Keratinocyte (primary cell): ENCODE data around the gene CLCN2. TPM values are rescaled to one million over a fixed set of nuclear protein-coding genes. Genes with fewer than 3 reads are reported as not detected.

Experiments
- DNase-seq: peaks from one replicate; pipeline ENCODE4 v3.0.0-alpha.2; 2011; ENCODE audit warnings: low read depth, missing footprints, low spot score
- FAIRE-seq: peaks from 2 replicates; lab custom pipeline; 2011; peaks lifted over from hg19 to GRCh38; lab: Jason Lieb, UNC
- H2AFZ ChIP-seq: 2 replicates; pipeline ENCODE4 v1.6.0; 2012; ENCODE audit warnings: low read length, control low read depth, inconsistent platforms; ENCODE audit not compliant: control insufficient read depth
- H3K27ac ChIP-seq: 2 replicates; pipeline ENCODE4 v1.5.1; 2011; ENCODE audit warnings: low read length; ENCODE audit not compliant: control insufficient read depth, insufficient read depth
- H3K27me3 ChIP-seq: 3 replicates; pipeline ENCODE4 v1.6.0; 2011; ENCODE audit warnings: low read length; ENCODE audit not compliant: control insufficient read depth, insufficient read depth; ENCODE audit errors: extremely low read depth
- H3K36me3 ChIP-seq, 2 experiments: 2 replicates in 1 of 2; 3 replicates in 1 of 2; pipeline ENCODE4 v1.5.1; 2011; ENCODE audit warnings: low read length in 2 of 2, mild to moderate bottlenecking in 1 of 2; ENCODE audit not compliant: control insufficient read depth in 2 of 2, insufficient read depth in 2 of 2; ENCODE audit errors: extremely low read depth in 1 of 2
- H3K4me1 ChIP-seq: 3 replicates; pipeline ENCODE4 v1.5.1; 2011; ENCODE audit warnings: low read length; ENCODE audit not compliant: control insufficient read depth, insufficient read depth; ENCODE audit errors: extremely low read depth
- H3K4me2 ChIP-seq: 3 replicates; pipeline ENCODE4 v1.6.0; 2011; ENCODE audit warnings: low read depth, low read length; ENCODE audit not compliant: control insufficient read depth, insufficient read depth; ENCODE audit errors: extremely low read depth
- H3K4me3 ChIP-seq, 3 experiments: fragments of 200-600 bp in 1 of 3; sonication (generic) in 1 of 3; 2 replicates in 2 of 3; 3 replicates in 1 of 3; pipeline ENCODE4 v1.5.1; 2011 to 2016; ENCODE audit warnings: low read length in 3 of 3, mild to moderate bottlenecking in 3 of 3, control low read depth in 2 of 3, inconsistent platforms in 1 of 3, low read depth in 1 of 3, mixed read lengths in 1 of 3, mixed run types in 1 of 3, moderate library complexity in 1 of 3; ENCODE audit not compliant: control insufficient read depth in 2 of 3, insufficient read depth in 2 of 3; ENCODE audit errors: extremely low read depth in 1 of 3
- H3K79me2 ChIP-seq: 2 replicates; pipeline ENCODE4 v1.6.0; 2012; ENCODE audit warnings: low read length; ENCODE audit not compliant: control insufficient read depth, insufficient read depth
- H3K9ac ChIP-seq: 3 replicates; pipeline ENCODE4 v1.6.0; 2011; ENCODE audit warnings: low read length; ENCODE audit not compliant: control insufficient read depth, insufficient read depth; ENCODE audit errors: extremely low read depth
- H3K9me1 ChIP-seq: 3 replicates; pipeline ENCODE4 v1.6.0; 2011; ENCODE audit warnings: low read length; ENCODE audit not compliant: control insufficient read depth, insufficient read depth; ENCODE audit errors: extremely low read depth
- H3K9me3 ChIP-seq: 2 replicates; pipeline ENCODE4 v1.5.1; 2012; ENCODE audit warnings: low read depth, low read length; ENCODE audit not compliant: control insufficient read depth
- H4K20me1 ChIP-seq: 3 replicates; pipeline ENCODE4 v1.6.0; 2011; ENCODE audit warnings: low read length; ENCODE audit not compliant: control insufficient read depth, insufficient read depth; ENCODE audit errors: extremely low read depth
- EZH2 ChIP-seq: IDR thresholded peaks from one replicate; pipeline ENCODE4 v1.6.1; 2012; ENCODE audit warnings: inconsistent platforms, mild to moderate bottlenecking, low read length, moderate library complexity
- dilution Hi-C: fragments of 300-500 bp; cut with MboI; formaldehyde crosslinking; loops from one replicate; pipeline ENCODE4 v1.7.0; 2020; ENCODE audit warnings: low sequenced_read_pairs; ENCODE audit not compliant: extremely low pct_ligation_motif_present
- polyA plus RNA-seq, 5 experiments: library from polyadenylated mRNA; depleted of rRNA in 3 of 5; stranded (reverse) in 3 of 5; stranded (forward) in 1 of 5; unstranded in 1 of 5; fragments of >200 nt; gene quantifications; 1 replicate in 1 of 5; 2 replicates in 3 of 5; 3 replicates in 1 of 5; pipeline versions ENCODE4 v1.2.1 to v1.2.3, GENCODE V29; 2011 to 2012; ENCODE audit warnings: missing spikeins in 2 of 5, low read depth in 1 of 5, low replicate concordance in 1 of 5
- TF ChIP-seq, protein P1 (sequence below), 3 experiments: IDR thresholded peaks in 1 of 3; conservative IDR thresholded peaks in 1 of 3; optimal IDR thresholded peaks in 1 of 3; 2 replicates in 2 of 3; 3 replicates in 1 of 3; pipeline versions ENCODE3 to v1.5.1; 2011; ENCODE audit warnings: low read length in 3 of 3, mild to moderate bottlenecking in 3 of 3, moderate library complexity in 2 of 3, control low read depth in 1 of 3, inconsistent platforms in 1 of 3; ENCODE audit not compliant: insufficient read depth in 2 of 3; ENCODE audit errors: extremely low read depth in 1 of 3

The CLCN2 gene
- polyA plus RNA-seq, 1 donor (not counting 4 experiments of a cell fraction or from before 2014, with no cell fraction given) = 3.1 TPM

GRCh38 chr3:184345317-184346144, 15.9 kb downstream of the CLCN2 start:
- Histone ChIP-seq H3K27ac (no peak overlapping the region), H3K4me3 (no peak overlapping the region), H3K36me3 (peaks cover 15 to 17% of the 10 kb centered on the region in 2 experiments), H3K4me2 (peak overlapping the region; percentile 27), H3K9me1 (peaks cover 3% of the 10 kb centered on the region), H3K9me3 (no peaks in the 10 kb centered on the region), H3K27me3 (no peaks in the 10 kb centered on the region), H4K20me1 (peaks cover 3% of the 10 kb centered on the region), H3K4me1 (peaks cover 28% of the 10 kb centered on the region), H3K79me2 (peaks cover 3% of the 10 kb centered on the region), H3K9ac (no peak overlapping the region), H2AFZ (no peak overlapping the region)
- DNase-seq = no peak
- FAIRE-seq = no peak
- dilution Hi-C loops = no loop called here
- TF ChIP-seq, protein P1, sequence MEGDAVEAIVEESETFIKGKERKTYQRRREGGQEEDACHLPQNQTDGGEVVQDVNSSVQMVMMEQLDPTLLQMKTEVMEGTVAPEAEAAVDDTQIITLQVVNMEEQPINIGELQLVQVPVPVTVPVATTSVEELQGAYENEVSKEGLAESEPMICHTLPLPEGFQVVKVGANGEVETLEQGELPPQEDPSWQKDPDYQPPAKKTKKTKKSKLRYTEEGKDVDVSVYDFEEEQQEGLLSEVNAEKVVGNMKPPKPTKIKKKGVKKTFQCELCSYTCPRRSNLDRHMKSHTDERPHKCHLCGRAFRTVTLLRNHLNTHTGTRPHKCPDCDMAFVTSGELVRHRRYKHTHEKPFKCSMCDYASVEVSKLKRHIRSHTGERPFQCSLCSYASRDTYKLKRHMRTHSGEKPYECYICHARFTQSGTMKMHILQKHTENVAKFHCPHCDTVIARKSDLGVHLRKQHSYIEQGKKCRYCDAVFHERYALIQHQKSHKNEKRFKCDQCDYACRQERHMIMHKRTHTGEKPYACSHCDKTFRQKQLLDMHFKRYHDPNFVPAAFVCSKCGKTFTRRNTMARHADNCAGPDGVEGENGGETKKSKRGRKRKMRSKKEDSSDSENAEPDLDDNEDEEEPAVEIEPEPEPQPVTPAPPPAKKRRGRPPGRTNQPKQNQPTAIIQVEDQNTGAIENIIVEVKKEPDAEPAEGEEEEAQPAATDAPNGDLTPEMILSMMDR (optimal IDR thresholded peaks at IDR 0.05 in 1 of 3, IDR thresholded peaks at IDR 0.05 in 1 of 3, conservative IDR thresholded peaks at IDR 0.05 in 1 of 3; ENCODE audit: extremely low read depth in 1 of 3, insufficient read depth in 2 of 3, low read length in 3 of 3) = peak in 2 of 3 experiments; percentile 59 to 64
- TF ChIP-seq EZH2 = no peak

DNA sequence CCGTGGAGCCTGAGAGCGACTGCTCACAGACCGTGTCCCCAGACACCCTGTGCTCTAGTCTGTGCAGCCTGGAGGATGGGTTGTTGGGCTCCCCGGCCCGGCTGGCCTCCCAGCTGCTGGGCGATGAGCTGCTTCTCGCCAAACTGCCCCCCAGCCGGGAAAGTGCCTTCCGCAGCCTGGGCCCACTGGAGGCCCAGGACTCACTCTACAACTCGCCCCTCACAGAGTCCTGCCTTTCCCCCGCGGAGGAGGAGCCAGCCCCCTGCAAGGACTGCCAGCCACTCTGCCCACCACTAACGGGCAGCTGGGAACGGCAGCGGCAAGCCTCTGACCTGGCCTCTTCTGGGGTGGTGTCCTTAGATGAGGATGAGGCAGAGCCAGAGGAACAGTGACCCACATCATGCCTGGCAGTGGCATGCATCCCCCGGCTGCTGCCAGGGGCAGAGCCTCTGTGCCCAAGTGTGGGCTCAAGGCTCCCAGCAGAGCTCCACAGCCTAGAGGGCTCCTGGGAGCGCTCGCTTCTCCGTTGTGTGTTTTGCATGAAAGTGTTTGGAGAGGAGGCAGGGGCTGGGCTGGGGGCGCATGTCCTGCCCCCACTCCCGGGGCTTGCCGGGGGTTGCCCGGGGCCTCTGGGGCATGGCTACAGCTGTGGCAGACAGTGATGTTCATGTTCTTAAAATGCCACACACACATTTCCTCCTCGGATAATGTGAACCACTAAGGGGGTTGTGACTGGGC, 16.7 kb downstream of the CLCN2 start:
- FAIRE-seq = no peak

More for the DNA sequence above, 16.7 kb downstream of the CLCN2 start:
- Histone ChIP-seq H3K27ac (no peak overlapping the region), H3K4me2 (no peak overlapping the region), H3K9me3 (no peaks in the 10 kb centered on the region), H3K27me3 (no peaks in the 10 kb centered on the region), H3K9me1 (peaks cover 3% of the 10 kb centered on the region), H3K4me1 (peaks cover 31% of the 10 kb centered on the region), H2AFZ (no peak overlapping the region), H4K20me1 (peaks cover 3% of the 10 kb centered on the region), H3K4me3 (no peak overlapping the region), H3K9ac (no peak overlapping the region), H3K36me3 (peaks cover 15 to 17% of the 10 kb centered on the region in 2 experiments), H3K79me2 (peaks cover 4% of the 10 kb centered on the region)
- dilution Hi-C loops = no loop called here
- no peak for TF ChIP-seq EZH2
- TF ChIP-seq, protein P1 (optimal IDR thresholded peaks at IDR 0.05 in 1 of 3, IDR thresholded peaks at IDR 0.05 in 1 of 3, conservative IDR thresholded peaks at IDR 0.05 in 1 of 3; ENCODE audit: extremely low read depth in 1 of 3, insufficient read depth in 2 of 3, low read length in 3 of 3) = no peak
- DNase-seq = no peak
